Upper lobe of left lung (tissue), 6 donors: ENCODE results near the gene COL6A1. TPM values are rescaled to one million over a fixed set of nuclear protein-coding genes. Genes with fewer than 3 reads are reported as not detected.

ENCODE experiments used
- ATAC-seq, 2 donors: fragments of 200-7000 bp; cut with Tn5 transposase; one replicate each; pipeline ENCODE4 v1.9.1; 2022; ENCODE audit warnings: mild to moderate bottlenecking in 2 of 2, moderate library complexity in 2 of 2; ENCODE audit not compliant: low FRiP score in 2 of 2
- DNase-seq, 2 donors: peaks; one replicate each; pipeline ENCODE4 v3.0.0-alpha.2; 2019 to 2020
- H3K27ac ChIP-seq, 4 donors: fragments of 200-600 bp; sonication (generic); one replicate each; pipeline ENCODE4 v1.5.1; 2016 to 2019
- H3K27me3 ChIP-seq, 4 donors: fragments of 200-600 bp; sonication (generic); one replicate each; pipeline ENCODE4 v1.5.1; 2017 to 2019
- H3K36me3 ChIP-seq, 4 donors: fragments of 200-600 bp; sonication (generic); one replicate each; pipeline ENCODE4 v1.5.1; 2016 to 2019
- H3K4me1 ChIP-seq, 4 donors: fragments of 200-600 bp; sonication (generic); one replicate each; pipeline ENCODE4 v1.5.1; 2018 to 2019
- H3K4me3 ChIP-seq, 4 donors: fragments of 200-600 bp; sonication (generic); one replicate each; pipeline ENCODE4 v1.5.1; 2017 to 2019; ENCODE audit warnings: mild to moderate bottlenecking in 2 of 4, moderate library complexity in 1 of 4
- H3K9me3 ChIP-seq, 4 donors: fragments of 200-600 bp; sonication (generic); one replicate each; pipeline ENCODE4 v1.5.1; 2018 to 2019
- EP300 ChIP-seq, 4 donors: sonication (generic); formaldehyde crosslinking; IDR thresholded peaks; one replicate each; pipeline ENCODE4 v1.5.1; 2017; ENCODE audit warnings: antibody characterized with exemption in 4 of 4, control low read depth in 2 of 4
- POLR2A ChIP-seq, 4 donors: fragments of 450-650 bp; IDR thresholded peaks; one replicate each; pipeline ENCODE4 v1.5.1; 2016 to 2017; ENCODE audit warnings: antibody characterized with exemption in 4 of 4, mild to moderate bottlenecking in 2 of 4
- POLR2AphosphoS5 ChIP-seq, 2 donors: sonication (generic); formaldehyde crosslinking; IDR thresholded peaks; one replicate each; pipeline ENCODE4 v1.5.1; 2017; ENCODE audit warnings: antibody characterized with exemption in 2 of 2
- WGBS, 2 donors: methylation state at CpG; one replicate each; pipeline ENCODE4 v1.1.5; 2017 to 2018; 5-methylcytosine and 5-hydroxymethylcytosine counted together
- total RNA-seq, 6 donors: library from RNA; depleted of rRNA in 4 of 6; stranded (reverse); fragments of >200 nt in 4 of 6; gene quantifications; one replicate each; pipeline versions ENCODE4 v1.1.0 to v1.2.1, GENCODE V29; 2016 to 2021
- TF ChIP-seq, protein P1 (sequence below), 6 experiments: fragments of 450-650 bp in 4 of 6; fragments of 200-600 bp in 2 of 6; sonication (generic) in 2 of 6; IDR thresholded peaks; one replicate each; pipeline ENCODE4 v1.5.1; 2016 to 2019; ENCODE audit warnings: antibody characterized with exemption in 6 of 6
- donor health status: DM: no; HTN: no; CAD: no; lungs with moderate emphysema.
- donor health status: DM: no; HTN: yes; CAD: no; lungs with severe emphysema.

Gene COL6A1
- total RNA-seq, 6 donors from 2014 or later, result 61.9 to 351 (median 205) TPM

DNA sequence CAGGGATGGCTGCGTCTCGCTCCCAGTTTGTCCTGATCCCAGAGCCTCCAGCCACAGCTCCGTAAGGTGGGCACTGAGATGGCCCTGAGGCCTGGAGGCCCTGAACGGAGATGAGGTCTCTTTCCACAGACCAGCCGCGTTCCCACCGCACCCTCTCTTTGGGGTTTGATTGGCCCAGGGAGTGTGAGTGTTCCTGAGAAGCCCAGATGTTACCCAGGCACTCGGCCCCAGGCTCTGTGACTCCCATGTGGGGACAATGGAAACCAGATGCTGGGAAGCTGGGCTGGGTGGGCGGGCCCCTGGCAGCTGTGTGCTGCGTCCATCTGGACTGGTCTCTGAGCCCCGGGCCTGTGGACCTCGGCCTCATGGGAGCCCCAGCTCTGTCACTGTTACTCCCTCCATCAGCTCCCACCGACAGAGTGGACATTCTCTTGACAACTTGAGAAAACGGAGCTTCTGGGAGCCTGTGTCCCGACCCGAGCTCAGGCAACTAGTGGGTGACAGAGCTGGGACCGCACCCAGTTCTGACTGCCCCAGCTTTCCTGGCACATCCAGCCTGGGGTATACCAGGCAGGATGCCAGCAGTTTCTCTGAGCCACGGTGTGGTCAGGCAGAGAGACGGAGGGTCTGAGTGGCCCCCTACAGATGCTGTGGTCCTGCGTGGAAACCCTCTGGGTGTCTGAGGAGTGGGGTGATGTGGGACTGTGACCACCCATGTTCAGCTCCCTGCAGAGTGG, 9.8 kb upstream of the COL6A1 start:
- DNase-seq, result peak in 1 of 2 donors; percentile 76
- Histone ChIP-seq H3K27me3 (peaks cover 0 to 24% (median 11%) of the 10 kb centered on the region in 4 donors), H3K4me1 (peaks cover 36 to 50% (median 39%) of the 10 kb centered on the region in 4 donors), H3K27ac (peak overlapping the region; percentile 80 to 94 (median 90)), H3K36me3 (no peaks in the 10 kb centered on the region), H3K9me3 (no peaks in the 10 kb centered on the region), H3K4me3 (peak overlapping the region in 1 of 4 donors; percentile 45)
- no peak for TF ChIP-seq POLR2AphosphoS5 (IDR thresholded peaks at IDR 0.05)
- TF ChIP-seq, protein P1, sequence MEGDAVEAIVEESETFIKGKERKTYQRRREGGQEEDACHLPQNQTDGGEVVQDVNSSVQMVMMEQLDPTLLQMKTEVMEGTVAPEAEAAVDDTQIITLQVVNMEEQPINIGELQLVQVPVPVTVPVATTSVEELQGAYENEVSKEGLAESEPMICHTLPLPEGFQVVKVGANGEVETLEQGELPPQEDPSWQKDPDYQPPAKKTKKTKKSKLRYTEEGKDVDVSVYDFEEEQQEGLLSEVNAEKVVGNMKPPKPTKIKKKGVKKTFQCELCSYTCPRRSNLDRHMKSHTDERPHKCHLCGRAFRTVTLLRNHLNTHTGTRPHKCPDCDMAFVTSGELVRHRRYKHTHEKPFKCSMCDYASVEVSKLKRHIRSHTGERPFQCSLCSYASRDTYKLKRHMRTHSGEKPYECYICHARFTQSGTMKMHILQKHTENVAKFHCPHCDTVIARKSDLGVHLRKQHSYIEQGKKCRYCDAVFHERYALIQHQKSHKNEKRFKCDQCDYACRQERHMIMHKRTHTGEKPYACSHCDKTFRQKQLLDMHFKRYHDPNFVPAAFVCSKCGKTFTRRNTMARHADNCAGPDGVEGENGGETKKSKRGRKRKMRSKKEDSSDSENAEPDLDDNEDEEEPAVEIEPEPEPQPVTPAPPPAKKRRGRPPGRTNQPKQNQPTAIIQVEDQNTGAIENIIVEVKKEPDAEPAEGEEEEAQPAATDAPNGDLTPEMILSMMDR (IDR thresholded peaks at IDR 0.05), result no peak
- TF ChIP-seq EP300 (IDR thresholded peaks at IDR 0.05), result no peak
- no peak for TF ChIP-seq POLR2A (IDR thresholded peaks at IDR 0.05)
- ATAC-seq, result peak; percentile 54 to 55
- WGBS, 2 donors, result 77 to 78% methylated on average over 15 to 19 of the region's 20 CpGs

DNA sequence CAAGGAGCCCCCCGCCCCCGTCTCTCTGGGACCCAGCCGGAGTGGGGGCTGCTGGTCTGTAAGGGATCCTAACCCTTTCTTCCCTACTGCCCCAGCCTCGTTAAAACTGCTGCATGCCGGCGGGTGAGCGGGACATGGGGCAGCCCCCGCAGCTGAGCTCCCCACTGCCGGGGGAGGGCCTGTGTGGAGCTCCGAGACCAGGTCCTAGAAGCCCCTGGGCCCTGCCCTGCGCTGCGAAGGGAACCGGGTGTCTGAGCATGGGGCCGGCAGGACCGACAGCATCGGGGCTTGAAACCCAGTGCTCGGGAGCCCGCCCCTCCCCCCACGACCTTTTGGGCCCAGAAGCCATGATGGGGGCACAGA, 9.2 kb upstream of the COL6A1 start:
- 41 to 60% methylated on average over 7 to 13 of the region's 19 CpGs for WGBS, 2 donors
- DNase-seq (peak in 1 of 2 donors; percentile 85), ATAC-seq (peak in 1 of 2 donors; percentile 5)
- no peak for TF ChIP-seq POLR2A (IDR thresholded peaks at IDR 0.05)
- no peak for TF ChIP-seq EP300 (IDR thresholded peaks at IDR 0.05)
- TF ChIP-seq POLR2AphosphoS5 (IDR thresholded peaks at IDR 0.05), result no peak
- TF ChIP-seq, protein P1 (IDR thresholded peaks at IDR 0.05), result no peak
- H3K27ac ChIP-seq, result peak overlapping the region; percentile 80 to 94 (median 90)
- peaks cover 0 to 24% (median 11%) of the 10 kb centered on the region in 4 donors for H3K27me3 ChIP-seq
- H3K4me1 ChIP-seq, result peaks cover 36 to 50% (median 39%) of the 10 kb centered on the region in 4 donors
- no peaks in the 10 kb centered on the region for H3K36me3 ChIP-seq
- H3K4me3 ChIP-seq, result peak overlapping the region in 3 of 4 donors; percentile 45 to 55 (median 54)
- H3K9me3 ChIP-seq, result no peaks in the 10 kb centered on the region

DNA sequence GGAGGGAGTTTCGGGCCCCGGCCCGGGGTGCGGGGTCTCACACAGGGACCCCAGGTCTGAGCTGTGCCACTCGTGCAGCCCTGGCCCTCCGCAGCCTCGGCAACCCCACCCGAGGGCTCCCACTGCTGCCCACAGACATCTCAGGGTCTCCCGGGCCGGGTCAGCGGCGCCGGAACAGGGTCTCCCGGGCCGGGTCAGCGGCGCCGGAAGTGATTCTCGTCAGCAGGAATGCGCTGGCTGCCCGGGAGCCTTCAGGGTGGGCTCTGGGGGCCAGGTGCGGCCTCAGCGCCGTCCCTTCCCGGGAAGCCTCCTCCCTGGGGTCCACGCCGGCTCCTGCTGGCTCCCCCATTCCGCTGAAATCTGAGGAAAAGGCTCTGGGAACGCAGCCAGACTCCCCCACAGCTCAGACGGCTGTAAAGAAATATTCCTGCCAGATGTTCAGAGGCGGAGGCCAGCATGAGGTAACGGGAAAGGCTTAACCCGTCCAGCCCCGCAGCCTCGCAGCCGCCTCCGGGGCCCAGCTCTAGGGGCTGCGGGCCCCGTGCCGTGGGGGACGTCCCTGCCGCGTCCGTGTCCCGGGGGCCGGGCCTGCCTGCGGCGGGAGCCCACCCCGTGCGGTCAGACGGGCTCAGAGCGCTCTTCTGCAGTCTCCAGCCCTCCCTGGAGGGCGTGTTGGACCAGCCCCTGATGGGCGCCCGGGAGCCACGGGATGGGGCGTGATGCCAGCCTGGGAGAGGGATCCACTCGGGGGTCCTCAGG, 8.7 kb upstream of the COL6A1 start:
- 0 to 5% methylated on average over 9 to 32 of the region's 58 CpGs for WGBS, 2 donors
- Histone ChIP-seq H3K27me3 (peaks cover 0 to 24% (median 11%) of the 10 kb centered on the region in 4 donors), H3K4me1 (peaks cover 36 to 50% (median 39%) of the 10 kb centered on the region in 4 donors), H3K36me3 (no peaks in the 10 kb centered on the region), H3K9me3 (no peaks in the 10 kb centered on the region), H3K27ac (peak overlapping the region; percentile 80 to 94 (median 90)), H3K4me3 (peak overlapping the region; percentile 6 to 55 (median 50))
- peak in 1 of 2 donors; percentile 88 for DNase-seq
- ATAC-seq, result peak; percentile 15 to 81
- TF ChIP-seq POLR2AphosphoS5 (IDR thresholded peaks at IDR 0.05), result peak in 1 of 2 donors; percentile 28
- TF ChIP-seq EP300 (IDR thresholded peaks at IDR 0.05), result no peak
- TF ChIP-seq, protein P1 (IDR thresholded peaks at IDR 0.05), result peak in 1 of 6 experiments; percentile 4
- peak in 1 of 4 donors; percentile 24 for TF ChIP-seq POLR2A (IDR thresholded peaks at IDR 0.05)

DNA sequence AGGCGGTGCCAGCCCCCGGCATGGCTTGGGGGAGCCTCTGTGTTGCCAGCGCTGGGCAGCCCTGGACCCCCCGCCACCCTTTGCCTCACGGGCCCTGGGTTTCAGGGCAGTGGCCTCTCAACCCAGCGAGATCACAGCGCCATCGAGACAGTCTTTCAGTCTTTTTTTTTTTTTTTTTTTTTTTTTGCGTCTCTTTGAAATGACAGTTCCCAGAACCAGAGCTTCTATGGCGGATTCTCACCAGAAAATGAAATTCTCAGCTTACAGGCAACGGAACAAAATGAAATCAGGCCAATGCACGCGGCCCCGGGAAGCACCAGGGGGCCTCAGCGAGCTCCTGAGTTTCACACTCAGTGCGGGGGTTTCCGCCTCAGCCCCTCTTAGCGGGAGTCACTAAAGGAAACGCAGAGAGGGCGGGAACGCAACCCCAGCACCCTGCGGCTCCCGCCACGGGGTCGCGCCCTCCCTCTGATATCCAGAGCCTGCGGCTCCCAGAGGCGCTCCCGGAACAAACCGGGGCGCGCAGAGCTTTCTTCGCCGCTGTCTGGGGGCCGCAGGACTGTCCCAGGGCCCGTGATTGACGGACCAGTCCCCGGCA, 8.0 kb upstream of the COL6A1 start:
- Histone ChIP-seq H3K4me1 (peaks cover 36 to 50% (median 39%) of the 10 kb centered on the region in 4 donors), H3K27me3 (peaks cover 0 to 24% (median 11%) of the 10 kb centered on the region in 4 donors), H3K36me3 (no peaks in the 10 kb centered on the region), H3K4me3 (peak overlapping the region; percentile 6 to 55 (median 50)), H3K9me3 (no peaks in the 10 kb centered on the region), H3K27ac (peak overlapping the region; percentile 80 to 94 (median 90))
- TF ChIP-seq EP300 (IDR thresholded peaks at IDR 0.05) (no peak), POLR2A (IDR thresholded peaks at IDR 0.05) (no peak), POLR2AphosphoS5 (IDR thresholded peaks at IDR 0.05) (peak; percentile 18 to 30)
- TF ChIP-seq, protein P1 (IDR thresholded peaks at IDR 0.05), result peak; percentile 42 to 73 (median 60)
- ATAC-seq (peak; percentile 59 to 68), DNase-seq (peak; percentile 68 to 90)
- 1 to 3% methylated on average over 25 to 37 of the region's 38 CpGs for WGBS, 2 donors
